Gastroesophageal sphincter (tissue), 4 donors: Measurements from ENCODE around the gene SPAST. TPM values are rescaled to one million over a fixed set of nuclear protein-coding genes. Genes with fewer than 3 reads are reported as not detected.

ENCODE experiments used
- total RNA-seq, 4 donors: library from RNA; depleted of rRNA; stranded (reverse); fragments of >200 nt; gene quantifications; one replicate each; pipeline ENCODE4 v1.1.0, GENCODE V29; 2016

The SPAST gene
- total RNA-seq, 4 donors from 2014 or later, result 14.7 to 24.6 (median 15.6) TPM

Other genes starting within 250 kb of the SPAST start
- gene MEMO1, start 52.5 kb upstream of the SPAST start, total RNA-seq, result 10 to 100 TPM; 24.4 to 42.2 (median 30.9) TPM
- gene DPY30, start 23.8 kb upstream of the SPAST start, total RNA-seq, result 10 to 100 TPM; 53.4 to 88.1 (median 70.2) TPM
- 10 to 100 TPM; 14.5 to 20.1 (median 16.1) TPM for gene SLC30A6, start 102.3 kb downstream of the SPAST start, total RNA-seq
- 1 to 10 TPM in 2 of 4 donors, under 1 TPM in 2; 0.31 to 2.2 (median 1.3) TPM for gene NLRC4, start 201.3 kb downstream of the SPAST start, total RNA-seq
- 10 to 100 TPM; 21.3 to 48.3 (median 33.6) TPM for gene YIPF4, start 214.3 kb downstream of the SPAST start, total RNA-seq